HG03064 (cell line): Measurements from ENCODE around the gene CYB5B.
"Not testable (repeated sequence)": the region's sequence is repeated elsewhere in the genome, so short reads cannot be mapped to it uniquely, and the experiment has no call there.

Experiments
- ATAC-seq: cut with Tn5 transposase; IDR thresholded peaks from one replicate; pipeline ENCODE4 v1.9.1; 2021; ENCODE audit warnings: low read depth; ENCODE audit not compliant: unreplicated experiment

Gene CYB5B

DNA sequence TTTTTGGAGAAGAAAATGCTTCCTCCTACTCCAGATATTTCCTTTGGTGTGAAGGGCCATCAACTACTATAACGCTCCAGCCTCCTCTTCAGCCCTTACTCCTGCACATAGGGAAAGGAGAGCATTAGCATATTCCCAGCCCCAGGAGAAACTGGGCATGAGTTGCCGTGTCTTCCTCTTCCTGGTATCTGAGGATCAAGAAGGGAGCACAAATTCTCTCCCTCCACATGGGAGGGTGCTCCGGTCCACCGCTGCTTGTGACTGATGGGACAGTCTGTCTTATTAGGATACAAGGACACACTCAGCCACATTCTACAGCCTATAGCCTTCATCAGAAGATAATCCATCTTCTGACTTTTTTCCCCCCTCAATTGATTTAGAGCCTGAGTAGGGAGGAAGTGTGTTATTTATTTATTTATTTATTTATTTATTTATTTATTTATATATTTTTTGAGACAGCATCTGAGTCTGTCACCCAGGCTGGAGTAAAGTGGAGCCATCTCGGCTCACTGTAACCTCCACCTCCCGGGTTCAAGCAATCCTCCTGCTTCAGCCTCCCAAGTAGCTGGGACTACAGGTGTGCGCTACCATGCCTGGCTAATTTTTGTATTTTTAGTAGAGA is 16.6 kb upstream of the CYB5B start:
- no peak for ATAC-seq

DNA sequence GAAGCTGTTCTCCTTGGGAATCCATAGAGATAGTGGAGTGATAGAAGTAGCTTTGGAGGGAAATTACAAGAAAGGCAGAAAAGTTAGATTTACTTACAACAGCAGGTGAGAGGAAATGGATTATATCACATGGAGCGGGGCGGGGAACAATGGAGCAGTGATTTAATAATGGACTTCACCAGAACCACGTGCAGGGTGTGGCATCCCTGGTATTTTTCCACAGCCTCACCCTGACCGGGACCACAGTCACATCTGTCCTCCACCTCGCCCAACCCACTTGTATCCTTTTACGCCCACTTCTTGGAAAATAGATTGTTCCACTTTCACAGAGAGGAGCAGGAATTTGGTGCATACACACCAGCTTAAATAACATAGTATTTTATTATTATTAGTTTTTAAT is 15.9 kb upstream of the CYB5B start:
- ATAC-seq: no peak

DNA sequence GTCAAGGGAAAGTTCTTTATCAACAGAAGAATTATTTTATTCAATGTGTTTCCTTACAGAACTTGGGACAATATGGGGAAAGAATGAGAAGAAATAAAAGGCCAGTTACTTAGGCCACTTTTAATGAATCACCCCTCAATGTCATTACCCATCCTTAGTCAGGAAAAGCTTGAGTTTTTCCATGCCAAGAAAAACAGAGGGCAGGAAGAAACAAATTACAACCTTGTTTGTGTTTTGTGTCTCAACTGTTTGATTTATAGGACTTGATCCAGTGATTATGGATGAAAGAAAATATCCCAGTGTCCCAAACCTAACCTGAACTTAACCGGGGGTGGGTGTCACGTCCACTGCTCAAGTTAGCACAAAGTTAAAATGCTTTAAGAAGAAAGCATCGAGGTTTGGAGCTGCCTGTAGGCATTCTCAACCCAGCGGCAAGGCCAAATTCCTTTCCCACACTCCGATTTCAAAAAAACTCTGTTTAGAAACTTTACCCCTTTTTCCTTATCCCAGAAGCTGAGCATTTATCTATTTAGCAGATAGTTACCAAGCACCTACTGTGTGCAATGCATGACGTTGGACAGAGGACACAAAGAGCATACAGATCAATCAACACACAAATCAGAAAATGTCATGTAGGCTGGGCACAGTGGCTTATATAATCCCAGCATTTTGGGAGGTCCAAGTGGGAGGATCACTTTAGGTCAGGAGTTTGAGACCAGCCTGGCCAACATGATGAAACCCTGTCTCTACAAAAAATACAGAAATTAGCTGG is 14.0 kb upstream of the CYB5B start:
- ATAC-seq: no peak

DNA sequence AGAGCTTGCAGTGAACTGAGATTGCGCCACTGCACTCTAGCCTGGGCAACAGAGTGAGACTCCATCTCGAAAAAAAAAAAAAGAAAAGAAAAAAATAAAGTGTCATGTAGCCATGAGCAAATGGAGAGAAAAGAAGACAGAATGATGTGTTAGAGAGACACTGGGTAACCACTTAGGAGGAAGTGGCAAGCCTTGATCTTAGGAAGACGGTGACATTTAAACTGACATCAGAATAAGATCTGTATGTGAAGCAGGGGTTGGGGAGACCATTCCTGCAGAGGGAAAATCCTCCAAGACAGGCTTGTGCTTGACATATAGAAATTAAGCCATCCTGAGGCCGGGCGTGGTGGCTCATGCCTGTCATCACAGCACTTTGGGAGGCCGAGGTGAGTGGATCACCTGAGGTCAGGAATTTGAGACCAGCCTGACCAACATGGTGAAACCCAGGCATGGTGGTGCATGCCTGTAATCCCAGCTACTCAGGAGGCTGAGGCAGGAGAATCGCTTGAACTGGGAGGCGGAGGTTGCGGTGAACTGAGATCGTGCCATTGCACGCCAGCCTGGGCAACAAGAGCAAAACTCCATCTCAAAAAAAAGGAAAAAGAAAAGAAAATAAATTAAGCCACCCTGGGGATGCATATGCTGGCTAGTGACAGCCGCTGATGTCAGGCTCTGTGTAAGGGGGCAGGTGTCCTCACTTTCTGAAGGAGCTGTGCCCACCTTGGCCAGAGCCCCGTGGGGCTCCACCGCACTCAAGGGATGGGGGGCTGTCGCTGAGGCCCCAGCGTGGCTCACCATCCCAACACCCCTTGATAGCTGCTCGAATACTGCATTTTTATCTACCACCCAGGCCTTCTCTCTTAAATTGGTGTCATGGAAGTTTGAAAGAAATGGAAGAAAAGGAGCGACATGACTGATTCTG is 13.1 kb upstream of the CYB5B start:
- ATAC-seq: no peak

DNA sequence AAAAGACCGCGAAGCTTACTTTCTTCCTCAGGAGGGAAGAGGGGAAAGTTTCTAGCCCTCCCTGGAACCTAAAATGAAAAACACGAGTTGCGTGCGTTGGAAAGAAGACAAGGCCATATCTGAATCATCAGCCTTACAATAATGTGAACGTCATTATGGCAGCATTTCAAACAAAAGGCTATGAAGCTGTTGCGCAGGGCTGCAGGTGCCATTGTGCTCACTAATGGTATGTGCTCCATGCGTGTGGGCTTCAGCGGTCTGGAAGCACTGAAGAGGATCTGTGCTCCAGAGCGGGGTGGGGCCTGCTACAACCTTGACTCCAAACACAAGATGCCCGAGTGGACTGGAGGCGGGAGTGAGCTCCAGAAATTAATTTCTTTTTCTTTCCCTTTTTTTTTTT is 12.1 kb upstream of the CYB5B start:
- ATAC-seq: no peak

DNA sequence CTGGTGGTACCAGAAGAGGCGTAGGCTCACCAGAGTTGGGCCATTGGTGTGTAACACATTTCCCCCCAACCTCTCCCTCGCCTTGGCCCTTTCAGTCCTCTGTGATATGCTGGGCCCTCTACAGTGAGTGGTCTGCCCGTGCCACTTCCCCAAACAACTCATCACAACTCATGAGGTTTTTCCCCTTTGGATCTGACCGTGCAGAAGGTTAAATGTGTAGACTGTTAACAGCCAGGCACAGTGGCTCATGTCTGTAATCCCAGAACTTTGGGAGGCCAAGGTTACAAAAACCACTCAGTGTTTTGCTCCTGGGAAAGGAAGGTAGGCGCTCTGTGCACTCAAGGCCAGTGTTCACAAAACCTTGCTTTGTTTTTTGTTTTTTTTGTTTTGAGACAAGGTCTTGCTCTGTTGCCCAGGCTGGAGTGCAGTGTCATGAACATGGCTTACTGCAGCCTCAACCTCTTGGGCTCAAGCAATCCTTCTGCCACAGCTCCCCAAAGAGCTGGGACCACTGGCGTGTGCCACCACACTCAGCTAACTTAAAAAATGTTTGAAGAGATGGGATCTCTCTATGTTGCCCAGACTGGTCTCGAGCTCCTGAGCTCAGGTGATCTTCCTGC is 11.3 kb upstream of the CYB5B start:
- no peak for ATAC-seq

DNA sequence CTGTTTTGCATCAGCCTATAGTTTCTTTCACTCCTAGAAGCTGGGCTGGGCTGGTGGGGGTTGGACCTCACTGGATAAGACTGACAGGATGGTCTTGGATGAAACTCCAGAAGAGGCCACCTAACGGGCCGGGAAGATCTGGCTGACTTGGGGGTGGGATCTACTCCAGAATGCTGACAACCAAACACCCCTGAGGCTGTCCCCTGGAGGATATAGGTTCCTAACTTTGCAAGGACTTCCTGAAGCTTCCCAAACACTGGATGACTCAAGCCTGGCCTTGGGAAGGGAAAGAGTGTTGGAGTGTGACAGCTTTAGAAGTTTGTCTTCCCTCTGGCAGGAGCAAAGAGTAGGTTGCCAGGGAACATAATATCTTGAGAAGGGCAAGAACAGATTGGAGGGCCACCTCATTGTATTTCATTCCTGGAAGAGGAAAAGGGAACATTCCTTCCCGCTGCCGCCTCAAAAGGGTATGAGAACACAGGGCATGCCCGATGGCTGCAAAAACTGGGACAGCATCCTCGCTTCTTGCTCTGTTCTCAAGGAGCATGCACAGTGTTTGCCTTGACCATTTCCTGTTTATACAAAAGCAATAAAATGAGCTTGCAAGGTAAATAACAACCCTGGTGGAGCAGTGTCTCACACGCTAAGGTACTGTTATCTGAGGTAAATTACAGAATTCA is 6.8 kb upstream of the CYB5B start:
- ATAC-seq: no peak

DNA sequence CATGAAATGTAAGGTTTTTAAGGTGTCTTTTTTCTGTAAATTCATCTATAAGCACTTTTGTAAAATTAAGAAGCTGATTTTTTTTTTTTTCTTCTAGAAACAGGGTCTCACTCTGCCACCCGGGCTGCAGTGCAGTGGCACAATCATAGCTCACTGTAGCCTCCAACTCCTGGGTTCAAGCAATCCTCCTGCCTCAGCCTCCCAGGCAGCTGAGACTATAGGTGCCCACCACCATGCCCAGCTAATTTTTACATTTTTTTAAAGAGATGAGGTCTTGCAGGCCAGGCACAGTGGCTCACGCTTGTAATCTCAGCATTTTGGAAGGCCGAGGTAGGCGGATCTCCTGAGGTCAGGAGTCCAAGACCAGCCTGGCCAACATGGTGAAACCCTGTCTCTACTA is 4.5 kb upstream of the CYB5B start:
- ATAC-seq: no peak

DNA sequence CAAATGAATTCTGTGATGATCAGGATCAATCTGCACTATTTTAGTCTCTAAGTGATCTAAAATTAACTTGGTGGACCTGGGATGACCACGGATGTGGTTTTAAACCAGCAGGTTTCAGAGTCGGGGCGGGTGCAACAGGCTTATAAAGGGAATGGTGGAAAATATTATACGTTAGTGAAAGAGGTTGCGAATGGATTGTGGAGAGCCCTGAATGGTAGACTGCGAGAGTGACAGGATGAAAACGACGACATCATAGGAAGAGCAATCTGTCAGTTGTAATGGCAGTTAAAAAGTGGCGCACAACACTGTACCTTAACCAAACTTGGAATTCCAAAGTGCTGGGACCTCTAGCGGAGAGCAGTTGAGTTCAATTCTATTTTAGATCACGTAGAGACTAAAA is 1.2 kb upstream of the CYB5B start:
- ATAC-seq: no peak

DNA sequence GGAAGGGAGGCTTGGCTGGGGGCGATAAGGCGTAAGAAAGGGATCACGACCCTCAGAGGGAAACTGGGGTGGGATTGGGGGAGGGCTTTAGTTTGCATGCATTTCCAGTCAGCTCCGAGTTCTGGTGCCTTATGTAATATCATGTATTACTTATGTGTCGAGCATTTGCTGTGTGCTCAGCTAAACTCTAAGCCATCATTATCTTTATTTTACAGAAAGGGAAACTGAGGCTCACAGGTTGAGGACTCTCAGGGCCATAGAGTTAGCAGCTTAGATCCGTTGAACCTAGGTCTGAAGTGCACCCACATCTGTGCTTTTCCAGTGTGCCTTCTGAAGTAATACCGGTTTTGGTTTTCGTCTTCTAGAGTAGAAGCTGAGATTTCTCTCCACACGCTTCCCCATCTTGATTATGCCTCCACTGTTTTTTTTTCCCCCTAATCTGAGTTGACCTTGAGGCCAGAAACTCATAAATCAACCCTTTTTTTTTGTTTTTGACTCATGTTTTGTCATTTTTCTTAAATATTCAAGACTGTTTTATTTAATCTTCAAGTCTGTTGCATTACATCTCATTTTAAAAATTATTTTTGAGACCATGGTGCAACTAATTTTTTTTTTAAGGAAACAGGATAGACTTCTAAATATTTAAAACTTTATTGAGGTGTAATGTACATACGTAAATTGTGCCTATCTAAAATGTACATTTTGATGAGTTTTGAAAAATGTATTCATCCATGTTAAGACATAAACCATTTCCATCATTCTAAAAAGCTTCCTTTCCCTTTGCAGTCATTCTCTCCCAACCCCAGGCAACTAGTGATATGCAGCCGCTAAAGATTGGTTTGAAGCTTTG is 741 bp downstream of the CYB5B start:
- no peak for ATAC-seq

DNA sequence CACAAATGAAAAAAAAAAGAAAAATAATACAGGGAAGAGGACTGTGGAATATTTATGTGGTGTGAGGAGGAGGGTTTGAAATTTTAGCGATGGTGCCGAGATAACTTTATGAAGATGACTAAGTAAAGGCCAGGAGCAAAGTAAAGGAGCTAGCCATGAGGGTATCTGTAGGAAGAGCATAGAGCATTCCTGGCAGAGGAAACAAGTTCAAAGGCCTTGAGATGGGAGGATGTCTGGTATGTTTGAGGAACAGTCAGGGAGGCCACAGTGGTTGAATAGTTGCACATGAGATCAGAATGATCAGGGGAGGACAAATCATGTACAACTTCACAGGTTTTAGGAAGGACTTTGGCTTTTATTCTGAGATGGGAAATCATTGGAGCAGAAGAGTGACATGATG is 4.2 kb downstream of the CYB5B start:
- no peak for ATAC-seq

DNA sequence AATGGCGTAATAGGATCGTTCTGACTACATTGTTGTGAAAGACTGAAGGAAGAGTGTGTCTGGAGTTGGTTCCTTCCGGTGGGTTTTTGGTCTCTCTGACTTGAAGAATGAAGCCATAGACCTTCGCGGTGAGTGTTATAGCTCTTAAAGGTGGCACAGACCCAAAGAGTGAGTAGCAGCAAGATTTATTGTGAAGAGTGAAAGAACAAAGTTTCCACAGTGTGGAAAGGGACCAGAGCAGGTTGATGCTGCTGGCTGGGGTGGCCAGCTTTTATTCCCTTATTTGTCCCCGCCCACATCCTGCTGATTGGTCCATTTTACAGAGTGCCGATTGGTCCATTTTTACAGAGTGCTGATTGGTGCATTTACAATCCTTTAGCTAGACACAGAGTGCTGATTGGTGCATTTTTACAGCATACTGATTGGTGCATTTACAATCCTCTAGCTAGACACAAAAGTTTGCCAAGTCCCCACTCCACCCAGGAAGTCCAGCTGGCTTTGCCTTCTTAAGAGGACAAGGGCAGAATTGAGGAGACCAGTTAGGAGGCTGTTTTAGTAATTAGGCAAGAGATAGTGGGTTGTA is 4.7 kb downstream of the CYB5B start:
- not testable (repeated sequence) for ATAC-seq

DNA sequence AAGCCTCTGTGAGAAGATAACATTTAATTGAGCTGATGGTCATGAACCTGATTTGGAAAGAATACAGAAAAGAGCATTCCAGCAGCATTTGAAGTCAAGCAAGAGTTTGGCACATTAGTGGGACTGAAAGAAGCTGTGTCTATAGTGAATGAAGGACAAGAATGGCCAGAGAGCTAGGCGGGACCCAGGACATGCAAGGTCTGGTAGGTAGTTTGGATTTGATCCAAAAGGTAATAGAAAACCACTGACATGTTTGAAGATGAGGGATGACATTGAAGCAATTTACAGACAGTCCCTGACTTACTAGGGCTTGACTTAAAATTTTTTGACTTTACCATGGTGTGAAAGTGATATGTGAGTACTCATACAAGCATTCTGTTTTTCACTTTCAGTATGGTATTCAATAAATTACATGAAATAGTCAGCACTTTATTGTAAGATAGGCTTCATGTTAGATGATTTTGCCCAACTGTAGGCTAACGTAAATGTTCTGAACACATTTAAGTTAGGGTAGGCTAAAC is 7.6 kb downstream of the CYB5B start:
- ATAC-seq: no peak

DNA sequence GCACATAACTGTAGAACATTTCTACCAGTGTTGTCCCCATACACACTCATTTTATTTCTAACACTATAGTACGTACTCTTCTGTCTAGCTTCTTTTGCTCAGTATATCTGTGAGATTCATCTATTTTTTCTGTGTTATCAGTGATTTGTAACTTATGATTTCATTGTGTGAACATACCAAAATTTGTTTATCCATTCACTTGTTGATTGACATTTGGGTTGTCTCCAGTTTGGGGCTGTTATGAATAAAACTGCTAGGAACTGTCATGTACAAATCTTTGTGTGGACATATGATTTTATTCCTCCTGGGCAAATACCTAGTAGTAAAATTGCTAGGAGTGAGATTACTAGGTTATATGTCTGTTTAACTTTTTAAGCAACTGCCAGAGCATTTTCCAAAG is 9.6 kb downstream of the CYB5B start:
- no peak for ATAC-seq

DNA sequence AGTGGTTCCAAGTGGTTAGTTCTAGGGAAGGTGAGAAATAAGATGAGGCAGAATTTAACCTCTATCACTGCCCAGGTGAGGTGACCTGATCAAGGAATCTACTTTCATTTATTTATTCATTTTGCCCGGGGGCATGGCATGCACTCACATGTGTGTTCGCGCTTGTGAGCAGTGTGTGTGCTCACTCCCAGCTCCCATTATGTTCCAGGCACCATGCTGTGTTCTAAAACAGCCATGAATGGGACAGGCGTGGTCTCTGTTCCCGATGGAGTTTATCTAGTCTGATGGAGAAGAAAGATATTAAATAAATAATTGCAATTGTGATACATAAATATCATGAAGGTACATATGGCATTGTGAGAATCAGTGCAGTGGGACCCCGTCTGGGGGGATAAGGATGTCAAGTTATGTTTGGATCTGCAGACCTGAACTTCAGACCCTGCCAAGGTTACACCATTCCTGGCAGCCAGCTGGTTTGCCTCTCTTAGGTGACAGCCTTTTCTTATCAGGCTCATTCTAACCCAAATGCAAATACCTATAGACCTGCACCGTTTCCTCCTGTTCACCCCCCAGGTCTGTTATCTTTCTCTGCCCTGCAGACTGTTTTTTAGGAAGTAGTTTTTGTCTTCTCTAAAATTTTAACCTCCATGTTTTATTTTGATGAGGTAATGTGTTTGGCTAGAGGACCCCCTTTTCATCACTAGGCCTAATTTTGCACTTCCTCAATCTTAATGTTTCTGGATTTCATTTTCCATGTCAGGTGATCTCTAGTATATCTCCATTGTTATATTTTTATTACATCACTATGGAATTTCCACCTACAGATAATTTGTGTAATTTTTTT is 11.8 kb downstream of the CYB5B start:
- no peak for ATAC-seq

DNA sequence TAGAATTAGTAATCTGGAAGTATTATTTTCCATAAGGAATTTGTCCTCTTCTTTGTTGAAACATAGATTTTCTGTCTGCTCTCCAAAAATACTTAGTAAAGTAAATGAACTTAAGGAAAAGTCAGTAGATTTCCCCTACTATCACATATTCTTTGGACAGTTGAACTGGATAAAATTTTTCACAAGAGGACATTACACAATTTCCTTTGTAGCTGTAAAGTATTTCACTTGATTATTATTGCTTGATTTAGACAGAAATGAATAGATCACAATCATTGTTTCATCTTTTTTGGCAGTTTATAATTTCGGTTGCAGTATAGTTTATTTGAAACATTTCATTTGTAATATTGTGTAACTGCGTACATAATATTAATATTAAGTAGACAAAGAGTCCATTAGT is 12.5 kb downstream of the CYB5B start:
- no peak for ATAC-seq

DNA sequence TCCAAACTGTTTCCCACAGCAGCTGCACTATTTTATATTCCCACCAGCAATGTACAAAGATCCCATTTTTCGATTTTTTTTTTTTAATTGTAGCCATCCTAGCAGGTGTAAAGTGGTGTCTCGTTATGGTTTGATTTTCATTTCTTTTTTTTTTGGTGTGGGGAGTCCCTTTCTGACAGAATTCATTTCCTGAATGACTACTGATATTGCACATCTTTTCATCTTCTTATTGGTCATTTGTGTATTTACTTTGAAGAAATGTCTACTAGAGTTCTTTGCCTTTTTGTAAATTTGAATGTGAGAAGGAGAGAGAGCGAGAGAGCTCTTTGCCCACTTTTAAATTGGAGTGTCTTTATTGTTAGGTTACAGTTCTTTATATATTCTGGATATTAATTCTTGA is 14.0 kb downstream of the CYB5B start:
- ATAC-seq: no peak

DNA sequence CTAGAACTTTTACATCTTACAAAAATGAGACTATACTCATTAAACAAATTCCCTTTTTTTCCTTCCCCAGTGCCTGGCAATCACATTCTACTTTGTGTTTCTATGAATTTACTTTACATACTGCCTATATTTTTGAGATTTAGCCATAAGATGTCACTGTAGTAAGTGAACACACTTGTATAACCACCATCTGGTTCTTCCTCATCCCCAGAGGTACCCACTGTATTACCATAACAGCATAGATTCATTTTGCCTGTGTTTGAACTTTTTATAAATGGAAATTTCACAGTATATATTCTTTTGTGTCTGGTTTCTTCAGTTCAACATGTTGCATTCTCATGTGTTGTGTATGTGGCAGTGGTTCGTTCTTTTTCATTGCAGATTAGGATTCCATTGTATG is 15.8 kb downstream of the CYB5B start:
- ATAC-seq: no peak
